H9 (cell line): ENCODE measurements around the gene PTF1A. TPM values are rescaled to one million over a fixed set of nuclear protein-coding genes. Genes with fewer than 3 reads are reported as not detected.

Source experiments
- DNase-seq: peaks from one replicate; pipeline ENCODE4 v3.0.0-alpha.2; 2017
- H2AFZ ChIP-seq: one replicate; pipeline ENCODE4 v1.6.1; 2013; ENCODE audit warnings: mild to moderate bottlenecking, low read length, control low read depth, moderate library complexity
- H2AK5ac ChIP-seq: 2 replicates; pipeline ENCODE4 v1.6.1; 2013; ENCODE audit warnings: low read length, control low read depth, mixed read lengths; ENCODE audit not compliant: insufficient read length
- H2BK120ac ChIP-seq: one replicate; pipeline ENCODE4 v1.6.1; 2013; ENCODE audit warnings: low read depth, mild to moderate bottlenecking, low read length, control low read depth, inconsistent platforms; ENCODE audit not compliant: poor library complexity, severe bottlenecking
- H2BK12ac ChIP-seq: 2 replicates; pipeline ENCODE4 v1.6.1; 2013; ENCODE audit warnings: low read length, control low read depth, mixed read lengths, low read depth; ENCODE audit not compliant: insufficient read length
- H2BK15ac ChIP-seq: 2 replicates; pipeline ENCODE4 v1.6.1; 2013; ENCODE audit warnings: low read depth, low read length, control low read depth
- H2BK20ac ChIP-seq: one replicate; pipeline ENCODE4 v1.6.1; 2013; ENCODE audit warnings: low read depth, mild to moderate bottlenecking, low read length, control low read depth, inconsistent platforms; ENCODE audit not compliant: poor library complexity, severe bottlenecking
- H2BK5ac ChIP-seq: 2 replicates; pipeline ENCODE4 v1.6.1; 2013; ENCODE audit warnings: low read length, control low read depth, mixed read lengths; ENCODE audit not compliant: insufficient read length
- H3K14ac ChIP-seq: 2 replicates; pipeline ENCODE4 v1.6.1; 2013; ENCODE audit warnings: low read length, control low read depth; ENCODE audit not compliant: insufficient read depth
- H3K18ac ChIP-seq: 2 replicates; pipeline ENCODE4 v1.6.1; 2013; ENCODE audit warnings: low read depth, mild to moderate bottlenecking, mixed read lengths, low read length, control low read depth; ENCODE audit not compliant: insufficient read length
- H3K23ac ChIP-seq: 2 replicates; pipeline ENCODE4 v1.6.1; 2013; ENCODE audit warnings: low read length, control low read depth, mixed read lengths, low read depth; ENCODE audit not compliant: insufficient read length
- H3K23me2 ChIP-seq: 2 replicates; pipeline ENCODE4 v1.6.1; 2013; ENCODE audit warnings: low read depth, mild to moderate bottlenecking, mixed read lengths, low read length, control low read depth; ENCODE audit not compliant: insufficient read length, poor library complexity, severe bottlenecking
- H3K27ac ChIP-seq: 2 replicates; pipeline ENCODE4 v1.5.1; 2013; ENCODE audit warnings: low read length, control low read depth, mixed read lengths, low read depth; ENCODE audit not compliant: insufficient read length
- H3K27me3 ChIP-seq: 2 replicates; pipeline ENCODE4 v1.6.1; 2013; ENCODE audit warnings: low read length, control low read depth, inconsistent platforms; ENCODE audit not compliant: insufficient read depth
- H3K4ac ChIP-seq: 2 replicates; pipeline ENCODE4 v1.6.1; 2013; ENCODE audit warnings: low read depth, mild to moderate bottlenecking, control low read depth, inconsistent platforms, low read length, moderate library complexity
- H3K4me1 ChIP-seq: 2 replicates; pipeline ENCODE4 v1.6.1; 2013; ENCODE audit warnings: low read length, control low read depth, inconsistent platforms; ENCODE audit not compliant: insufficient read depth
- H3K4me2 ChIP-seq: 2 replicates; pipeline ENCODE4 v1.6.1; 2013; ENCODE audit warnings: low read length, control low read depth, mixed read lengths; ENCODE audit not compliant: insufficient read length, insufficient read depth
- H3K56ac ChIP-seq: 2 replicates; pipeline ENCODE4 v1.6.1; 2013; ENCODE audit warnings: low read depth, mild to moderate bottlenecking, mixed read lengths, low read length, control low read depth; ENCODE audit not compliant: insufficient read length
- H3K79me1 ChIP-seq: 2 replicates; pipeline ENCODE4 v1.6.1; 2013; ENCODE audit warnings: low read depth, mild to moderate bottlenecking, moderate library complexity, low read length, control low read depth, inconsistent platforms; ENCODE audit not compliant: insufficient read depth, poor library complexity, severe bottlenecking
- H3K79me2 ChIP-seq: 2 replicates; pipeline ENCODE4 v1.6.1; 2013; ENCODE audit warnings: low read length, control low read depth, inconsistent platforms; ENCODE audit not compliant: insufficient read depth
- H3K9ac ChIP-seq: 2 replicates; pipeline ENCODE4 v1.6.1; 2013; ENCODE audit warnings: low read length, control low read depth, mixed read lengths; ENCODE audit not compliant: insufficient read length; ENCODE audit errors: extremely low read depth
- H3K9me3 ChIP-seq: one replicate; pipeline ENCODE4 v1.6.1; 2013; ENCODE audit warnings: low read depth, low read length, inconsistent platforms; ENCODE audit not compliant: control insufficient read depth
- H3T11ph ChIP-seq: one replicate; pipeline ENCODE4 v1.6.1; 2013; ENCODE audit warnings: mild to moderate bottlenecking, low read length, control low read depth, inconsistent platforms
- H4K20me1 ChIP-seq: one replicate; pipeline ENCODE4 v1.6.1; 2013; ENCODE audit not compliant: control insufficient read depth, insufficient read length, insufficient read depth
- H4K5ac ChIP-seq: 2 replicates; pipeline ENCODE4 v1.6.1; 2013; ENCODE audit warnings: low read depth, mild to moderate bottlenecking, mixed read lengths, low read length, control low read depth; ENCODE audit not compliant: insufficient read length
- H4K8ac ChIP-seq: replicated peaks from 2 replicates; pipeline ENCODE4 v1.6.1; 2013; ENCODE audit warnings: low read length, control low read depth, mixed read lengths, low read depth; ENCODE audit not compliant: insufficient read length
- H4K91ac ChIP-seq: 2 replicates; pipeline ENCODE4 v1.6.1; 2013; ENCODE audit warnings: low read depth, mild to moderate bottlenecking, moderate library complexity, mixed read lengths, low read length, control low read depth; ENCODE audit not compliant: insufficient read length
- H3K27ac Mint-ChIP-seq, 3 experiments: 2 replicates in 2 of 3; 3 replicates in 1 of 3; pipeline ENCODE4 v1.8.0; 2020 to 2021; ENCODE audit warnings: mixed read lengths in 3 of 3, mild to moderate bottlenecking in 1 of 3, moderate library complexity in 1 of 3
- H3K27me3 Mint-ChIP-seq: 2 replicates; pipeline ENCODE4 v1.8.0; 2021; ENCODE audit warnings: low read depth, mild to moderate bottlenecking, moderate library complexity, mixed read lengths
- H3K36me3 Mint-ChIP-seq, 3 experiments: 2 replicates in 2 of 3; 3 replicates in 1 of 3; pipeline ENCODE4 v1.8.0; 2020 to 2021; ENCODE audit warnings: low read depth in 3 of 3, mixed read lengths in 3 of 3; ENCODE audit not compliant: insufficient read depth in 1 of 3
- H3K4me1 Mint-ChIP-seq, 2 experiments: 2 replicates each; pipeline ENCODE4 v1.8.0; 2020; ENCODE audit warnings: mixed read lengths in 2 of 2
- H3K4me3 Mint-ChIP-seq, 2 experiments: 2 replicates in 1 of 2; 3 replicates in 1 of 2; pipeline ENCODE4 v1.8.0; 2020 to 2021; ENCODE audit warnings: mild to moderate bottlenecking in 2 of 2, mixed read lengths in 2 of 2, moderate library complexity in 1 of 2
- H3K9me3 Mint-ChIP-seq, 2 experiments: 2 replicates in 1 of 2; 3 replicates in 1 of 2; pipeline ENCODE4 v1.8.0; 2020; ENCODE audit warnings: mild to moderate bottlenecking in 2 of 2, mixed read lengths in 2 of 2, moderate library complexity in 1 of 2
- WGBS: extraction: QIAGEN DNeasy Blood & Tissue Kit; methylation state at CpG from one replicate; pipeline ENCODE4 v1.1.7; 2013; ENCODE audit warnings: missing lambda C conversion rate, low lambda C conversion rate, mixed read lengths; ENCODE audit not compliant: insufficient read length; ENCODE audit errors: extremely low coverage; 5-methylcytosine and 5-hydroxymethylcytosine counted together
- total RNA-seq: library from RNA; stranded (reverse); gene quantifications from 2 replicates; pipeline ENCODE4 v1.2.1, GENCODE V29; 2021
- TF ChIP-seq, protein P1 (sequence below): fragments of 200-600 bp; sonication (generic); conservative IDR thresholded peaks from 3 replicates; pipeline ENCODE4 v1.8.0; 2021; ENCODE audit warnings: antibody characterized with exemption, mild to moderate bottlenecking

The PTF1A gene
- total RNA-seq, 1 experiment from 2014 or later = not detected

- Histone ChIP-seq H2AK5ac (no peak overlapping the region), H2BK20ac (no peak overlapping the region), H4K91ac (no peak overlapping the region), H3K18ac (no peak overlapping the region), H3K4me2 (no peak overlapping the region), H3K79me1 (no peaks in the 10 kb centered on the region), H3K9ac (no peak overlapping the region), H3K4ac (no peak overlapping the region), H3K79me2 (no peaks in the 10 kb centered on the region), H2BK12ac (no peak overlapping the region), H4K20me1 (no peaks in the 10 kb centered on the region), H2BK5ac (no peak overlapping the region), H3T11ph (no peak overlapping the region), H3K27ac (no peak overlapping the region), H3K14ac (no peak overlapping the region), H4K8ac (no peak overlapping the region), H3K4me1 (no peaks in the 10 kb centered on the region), H2BK15ac (no peak overlapping the region), H3K23ac (no peak overlapping the region), H3K23me2 (peaks cover 4% of the 10 kb centered on the region), H2AFZ (no peak overlapping the region), H3K56ac (no peak overlapping the region), H4K5ac (no peak overlapping the region), H3K9me3 (no peaks in the 10 kb centered on the region), H2BK120ac (no peak overlapping the region), H3K27me3 (peaks cover 83% of the 10 kb centered on the region)
- Mint-ChIP-seq H3K27ac (no peak overlapping the region), H3K27me3 (peaks cover 94% of the 10 kb centered on the region), H3K9me3 (no peaks in the 10 kb centered on the region; a peak in 2 of 5 replicates), H3K36me3 (no peaks in the 10 kb centered on the region), H3K4me3 (no peak overlapping the region), H3K4me1 (peaks cover 27 to 48% of the 10 kb centered on the region in 2 experiments)
- no peak for DNase-seq
- WGBS = no CpG with 5 or more reads among the region's 4 CpGs
- TF ChIP-seq, protein P1, sequence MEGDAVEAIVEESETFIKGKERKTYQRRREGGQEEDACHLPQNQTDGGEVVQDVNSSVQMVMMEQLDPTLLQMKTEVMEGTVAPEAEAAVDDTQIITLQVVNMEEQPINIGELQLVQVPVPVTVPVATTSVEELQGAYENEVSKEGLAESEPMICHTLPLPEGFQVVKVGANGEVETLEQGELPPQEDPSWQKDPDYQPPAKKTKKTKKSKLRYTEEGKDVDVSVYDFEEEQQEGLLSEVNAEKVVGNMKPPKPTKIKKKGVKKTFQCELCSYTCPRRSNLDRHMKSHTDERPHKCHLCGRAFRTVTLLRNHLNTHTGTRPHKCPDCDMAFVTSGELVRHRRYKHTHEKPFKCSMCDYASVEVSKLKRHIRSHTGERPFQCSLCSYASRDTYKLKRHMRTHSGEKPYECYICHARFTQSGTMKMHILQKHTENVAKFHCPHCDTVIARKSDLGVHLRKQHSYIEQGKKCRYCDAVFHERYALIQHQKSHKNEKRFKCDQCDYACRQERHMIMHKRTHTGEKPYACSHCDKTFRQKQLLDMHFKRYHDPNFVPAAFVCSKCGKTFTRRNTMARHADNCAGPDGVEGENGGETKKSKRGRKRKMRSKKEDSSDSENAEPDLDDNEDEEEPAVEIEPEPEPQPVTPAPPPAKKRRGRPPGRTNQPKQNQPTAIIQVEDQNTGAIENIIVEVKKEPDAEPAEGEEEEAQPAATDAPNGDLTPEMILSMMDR = no peak
These were observed 9.7 kb downstream of the PTF1A start for GRCh38 chr10:23201837-23202236.
